Measurements from ENCODE around the gene OR10A7. TPM values are rescaled to one million over a fixed set of nuclear protein-coding genes. Genes with fewer than 3 reads are reported as not detected.

The OR10A7 gene
- total RNA-seq, 1 experiment from 2014 or later, result not detected

DNA sequence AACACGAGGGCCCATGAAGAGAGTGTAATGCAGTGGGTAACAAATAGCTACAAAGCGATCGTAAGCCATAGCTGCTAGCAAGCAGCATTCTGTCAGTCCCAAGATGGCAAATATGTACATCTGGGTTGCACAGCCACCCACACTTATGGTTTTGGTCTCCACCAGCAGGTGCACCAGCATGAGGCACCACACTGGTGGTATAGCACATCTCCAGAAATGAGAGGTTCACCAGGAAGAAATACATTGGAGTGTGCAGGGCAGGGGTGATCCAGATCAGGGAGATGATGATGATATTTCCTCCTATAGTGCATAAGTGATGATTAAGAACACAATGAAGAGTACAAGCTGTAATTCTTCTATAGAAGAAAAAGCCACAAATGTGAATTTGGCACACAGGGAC lies 26.4 kb upstream of the OR10A7 start:
- no peak for ATAC-seq
- Histone ChIP-seq H3K27ac (ENCODE audit: low read length) (no peak overlapping the region), H3K4me3 (ENCODE audit: low read depth in 2 of 2, low read length in 2 of 2) (no peak overlapping the region), H3K27me3 (ENCODE audit: control insufficient read depth, insufficient read depth, low read length) (no peaks in the 10 kb centered on the region; the same call in 1 of the 2 replicates), H3K9me3 (ENCODE audit: control insufficient read depth, insufficient read depth, low read depth, low read length) (no peaks in the 10 kb centered on the region), H3K4me1 (ENCODE audit: control insufficient read depth, insufficient read depth, low read length) (no peaks in the 10 kb centered on the region), H3K36me3 (ENCODE audit: control insufficient read depth, insufficient read depth, low read length) (no peaks in the 10 kb centered on the region)
- TF ChIP-seq, protein P1, sequence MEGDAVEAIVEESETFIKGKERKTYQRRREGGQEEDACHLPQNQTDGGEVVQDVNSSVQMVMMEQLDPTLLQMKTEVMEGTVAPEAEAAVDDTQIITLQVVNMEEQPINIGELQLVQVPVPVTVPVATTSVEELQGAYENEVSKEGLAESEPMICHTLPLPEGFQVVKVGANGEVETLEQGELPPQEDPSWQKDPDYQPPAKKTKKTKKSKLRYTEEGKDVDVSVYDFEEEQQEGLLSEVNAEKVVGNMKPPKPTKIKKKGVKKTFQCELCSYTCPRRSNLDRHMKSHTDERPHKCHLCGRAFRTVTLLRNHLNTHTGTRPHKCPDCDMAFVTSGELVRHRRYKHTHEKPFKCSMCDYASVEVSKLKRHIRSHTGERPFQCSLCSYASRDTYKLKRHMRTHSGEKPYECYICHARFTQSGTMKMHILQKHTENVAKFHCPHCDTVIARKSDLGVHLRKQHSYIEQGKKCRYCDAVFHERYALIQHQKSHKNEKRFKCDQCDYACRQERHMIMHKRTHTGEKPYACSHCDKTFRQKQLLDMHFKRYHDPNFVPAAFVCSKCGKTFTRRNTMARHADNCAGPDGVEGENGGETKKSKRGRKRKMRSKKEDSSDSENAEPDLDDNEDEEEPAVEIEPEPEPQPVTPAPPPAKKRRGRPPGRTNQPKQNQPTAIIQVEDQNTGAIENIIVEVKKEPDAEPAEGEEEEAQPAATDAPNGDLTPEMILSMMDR (IDR thresholded peaks at IDR 0.05), result no peak
- TF ChIP-seq, protein P2, sequence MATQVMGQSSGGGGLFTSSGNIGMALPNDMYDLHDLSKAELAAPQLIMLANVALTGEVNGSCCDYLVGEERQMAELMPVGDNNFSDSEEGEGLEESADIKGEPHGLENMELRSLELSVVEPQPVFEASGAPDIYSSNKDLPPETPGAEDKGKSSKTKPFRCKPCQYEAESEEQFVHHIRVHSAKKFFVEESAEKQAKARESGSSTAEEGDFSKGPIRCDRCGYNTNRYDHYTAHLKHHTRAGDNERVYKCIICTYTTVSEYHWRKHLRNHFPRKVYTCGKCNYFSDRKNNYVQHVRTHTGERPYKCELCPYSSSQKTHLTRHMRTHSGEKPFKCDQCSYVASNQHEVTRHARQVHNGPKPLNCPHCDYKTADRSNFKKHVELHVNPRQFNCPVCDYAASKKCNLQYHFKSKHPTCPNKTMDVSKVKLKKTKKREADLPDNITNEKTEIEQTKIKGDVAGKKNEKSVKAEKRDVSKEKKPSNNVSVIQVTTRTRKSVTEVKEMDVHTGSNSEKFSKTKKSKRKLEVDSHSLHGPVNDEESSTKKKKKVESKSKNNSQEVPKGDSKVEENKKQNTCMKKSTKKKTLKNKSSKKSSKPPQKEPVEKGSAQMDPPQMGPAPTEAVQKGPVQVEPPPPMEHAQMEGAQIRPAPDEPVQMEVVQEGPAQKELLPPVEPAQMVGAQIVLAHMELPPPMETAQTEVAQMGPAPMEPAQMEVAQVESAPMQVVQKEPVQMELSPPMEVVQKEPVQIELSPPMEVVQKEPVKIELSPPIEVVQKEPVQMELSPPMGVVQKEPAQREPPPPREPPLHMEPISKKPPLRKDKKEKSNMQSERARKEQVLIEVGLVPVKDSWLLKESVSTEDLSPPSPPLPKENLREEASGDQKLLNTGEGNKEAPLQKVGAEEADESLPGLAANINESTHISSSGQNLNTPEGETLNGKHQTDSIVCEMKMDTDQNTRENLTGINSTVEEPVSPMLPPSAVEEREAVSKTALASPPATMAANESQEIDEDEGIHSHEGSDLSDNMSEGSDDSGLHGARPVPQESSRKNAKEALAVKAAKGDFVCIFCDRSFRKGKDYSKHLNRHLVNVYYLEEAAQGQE (IDR thresholded peaks at IDR 0.05; ENCODE audit: insufficient read depth in 1 of 2, low read depth in 2 of 2, low read length in 1 of 2), result no peak
- TF ChIP-seq POLR2AphosphoS5 (IDR thresholded peaks at IDR 0.05; ENCODE audit: low read depth, low read length) (no peak), TCF7L2 (IDR thresholded peaks at IDR 0.05; ENCODE audit: low read depth, low read length) (no peak), SIN3A (IDR thresholded peaks at IDR 0.05; ENCODE audit: borderline replicate concordance, insufficient read depth, low read depth, low read length) (no peak)
- BruUV-seq (replicated peaks), result no TSS peak
- in situ Hi-C loops (cut with HindIII; ENCODE audit: low pct_unique_long_range_greater_than_20kb, low sequenced_read_pairs), result no loop called here
- DNase-seq (ENCODE audit: low read depth, low spot score), result no peak
- ChIA-PET CTCF (no interaction called here), POLR2A (no interaction called here)
- intact Hi-C loops (cut with micrococcal nuclease; ENCODE audit: unreplicated experiment), result loop anchor here (10.0 kb wide), 1 partner anchor 530 kb away; the partner anchor contains the start of genes CD63 and RDH5

DNA sequence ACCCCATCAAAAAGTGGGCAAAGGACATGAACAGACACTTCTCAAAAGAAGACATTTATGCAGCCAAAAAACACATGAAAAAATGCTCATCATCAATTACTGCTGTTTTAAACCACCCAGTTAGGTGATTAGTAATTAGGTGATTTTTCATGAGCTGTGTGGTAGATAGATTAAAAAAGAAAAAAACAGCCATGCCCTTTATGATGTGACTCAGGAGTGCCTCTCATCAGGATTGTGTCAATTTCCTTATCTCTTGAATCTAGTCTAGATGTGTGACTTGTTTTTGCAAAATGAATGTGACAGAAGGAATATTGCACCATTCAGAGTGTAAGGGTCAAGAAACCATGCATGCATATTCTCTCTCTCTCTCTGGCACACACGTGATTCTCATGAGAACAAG lies 5.7 kb downstream of the OR10A7 start:
- no TSS peak for BruUV-seq (replicated peaks)
- Histone ChIP-seq H3K4me1 (ENCODE audit: control insufficient read depth, insufficient read depth, low read length) (no peaks in the 10 kb centered on the region), H3K36me3 (ENCODE audit: control insufficient read depth, insufficient read depth, low read length) (no peaks in the 10 kb centered on the region; the same call in 1 of the 2 replicates), H3K27me3 (ENCODE audit: control insufficient read depth, insufficient read depth, low read length) (no peaks in the 10 kb centered on the region; the same call in 1 of the 2 replicates), H3K4me3 (ENCODE audit: low read depth in 2 of 2, low read length in 2 of 2) (no peak overlapping the region), H3K27ac (ENCODE audit: low read length) (no peak overlapping the region), H3K9me3 (ENCODE audit: control insufficient read depth, insufficient read depth, low read depth, low read length) (no peaks in the 10 kb centered on the region)
- ATAC-seq (no peak), DNase-seq (ENCODE audit: low read depth, low spot score) (no peak)
- CTCF ChIA-PET, result no interaction called here
- in situ Hi-C loops (cut with HindIII; ENCODE audit: low pct_unique_long_range_greater_than_20kb, low sequenced_read_pairs), result no loop called here
- intact Hi-C loops (cut with micrococcal nuclease; ENCODE audit: unreplicated experiment), result no loop called here
- TF ChIP-seq POLR2AphosphoS5 (IDR thresholded peaks at IDR 0.05; ENCODE audit: low read depth, low read length), result no peak
- TF ChIP-seq TCF7L2 (IDR thresholded peaks at IDR 0.05; ENCODE audit: low read depth, low read length), result no peak
- TF ChIP-seq, protein P1 (IDR thresholded peaks at IDR 0.05), result no peak
- TF ChIP-seq, protein P2 (IDR thresholded peaks at IDR 0.05; ENCODE audit: insufficient read depth in 1 of 2, low read depth in 2 of 2, low read length in 1 of 2), result no peak
- no peak for TF ChIP-seq SIN3A (IDR thresholded peaks at IDR 0.05; ENCODE audit: borderline replicate concordance, insufficient read depth, low read depth, low read length)
- POLR2A ChIA-PET, result no interaction called here
